HCT116 (cell line): Measurements from ENCODE around the gene SH3D21. TPM values are rescaled to one million over a fixed set of nuclear protein-coding genes. Genes with fewer than 3 reads are reported as not detected.

ENCODE experiments used
- ATAC-seq: fragments of 200-7000 bp; cut with Tn5 transposase; 2 replicates; pipeline ENCODE4 v1.9.1; 2020; ENCODE audit warnings: mild to moderate bottlenecking, moderate library complexity
- BruUV-seq: library from RNA; stranded (reverse); fragments of 400-500 nt; replicated peaks from 2 replicates; lab custom pipeline; 2021; lab: Mats Ljungman, UMichigan
- CTCF ChIA-PET: fragments of 300-600 bp; sonication (Branson Sonifier 250); formaldehyde crosslinking; loops from one replicate; lab custom pipeline; 2021; ENCODE audit warnings: antibody characterized with exemption; lab: Charles Lee
- POLR2A ChIA-PET: fragments of 300-600, 350-600 bp; sonication (Branson Sonifier 250); formaldehyde crosslinking; loops from one replicate; lab custom pipeline; 2021; ENCODE audit warnings: antibody characterized with exemption; lab: Charles Lee
- RAD21 ChIA-PET, 2 experiments: fragments of 300-600 bp; sonication (Branson Sonifier 250); formaldehyde crosslinking; loops; one replicate each; lab custom pipeline; 2023; ENCODE audit warnings: low total read pairs in 2 of 2; ENCODE audit not compliant: uncharacterized antibody in 2 of 2, unreplicated experiment in 2 of 2, low non-redundant PET in 1 of 2; lab: Charles Lee
- DNase-seq: peaks from one replicate; pipeline ENCODE4 v3.0.0-alpha.2; 2010; ENCODE audit warnings: low read depth, low spot score
- H2AFZ ChIP-seq: fragments of 200-600 bp; shearing (Covaris generic), sonication (generic); 2 replicates; pipeline ENCODE4 v1.6.1; 2017; ENCODE audit warnings: low read depth, mixed run types, mixed read lengths, antibody characterized with exemption, low read length; ENCODE audit not compliant: poor library complexity, severe bottlenecking
- H3K27ac ChIP-seq: 2 replicates; pipeline ENCODE4 v1.5.1; 2012; ENCODE audit warnings: low read depth, low read length
- H3K27me3 ChIP-seq: fragments of 200-600 bp; sonication (generic); 2 replicates; pipeline ENCODE4 v1.6.1; 2016; ENCODE audit warnings: mixed run types, low read length, mixed read lengths; ENCODE audit not compliant: insufficient read depth
- H3K36me3 ChIP-seq, 2 experiments: fragments of 200-500 bp in 1 of 2; fragments of 200-600 bp in 1 of 2; sonication (Bioruptor generic) in 1 of 2; sonication (generic) in 1 of 2; 2 replicates each; pipeline versions ENCODE4 v1.5.1 to v1.6.1; 2014 to 2016; ENCODE audit warnings: low read length in 2 of 2, inconsistent platforms in 1 of 2, mixed read lengths in 1 of 2, mixed run types in 1 of 2; ENCODE audit not compliant: insufficient read depth in 2 of 2, control insufficient read depth in 1 of 2
- H3K4me1 ChIP-seq, 2 experiments: fragments of 200-600 bp in 1 of 2; sonication (generic) in 1 of 2; 2 replicates each; pipeline versions ENCODE4 v1.5.1 to v1.6.1; 2012 to 2017; ENCODE audit warnings: low read length in 2 of 2, inconsistent platforms in 1 of 2, mild to moderate bottlenecking in 1 of 2, mixed read lengths in 1 of 2, mixed run types in 1 of 2, moderate library complexity in 1 of 2; ENCODE audit not compliant: insufficient read depth in 2 of 2, control insufficient read depth in 1 of 2
- H3K4me2 ChIP-seq: fragments of 200-600 bp; sonication (generic); 2 replicates; pipeline ENCODE4 v1.6.1; 2017; ENCODE audit warnings: mixed run types, low read length, mixed read lengths
- H3K4me3 ChIP-seq, 2 experiments: fragments of 200-600 bp in 1 of 2; sonication (generic) in 1 of 2; replicated peaks in 1 of 2; 2 replicates each; pipeline ENCODE4 v1.5.1; 2011 to 2016; ENCODE audit warnings: low read length in 2 of 2, control low read depth in 1 of 2, low read depth in 1 of 2, mild to moderate bottlenecking in 1 of 2, mixed read lengths in 1 of 2, mixed run types in 1 of 2
- H3K79me2 ChIP-seq: fragments of 200-600 bp; sonication (generic); 2 replicates; pipeline ENCODE4 v1.6.1; 2017; ENCODE audit warnings: mild to moderate bottlenecking, mixed run types, low read length, moderate library complexity, mixed read lengths; ENCODE audit not compliant: insufficient read depth
- H3K9ac ChIP-seq: fragments of 200-600 bp; sonication (generic); 2 replicates; pipeline ENCODE4 v1.6.1; 2016; ENCODE audit warnings: low read length, mixed read lengths
- H3K9me2 ChIP-seq: fragments of 200-600 bp; sonication (generic), shearing (Covaris generic); 2 replicates; pipeline ENCODE4 v1.6.1; 2017; ENCODE audit warnings: mixed run types, mild to moderate bottlenecking, moderate library complexity; ENCODE audit not compliant: insufficient read depth
- H3K9me3 ChIP-seq, 2 experiments: fragments of 200-500 bp in 1 of 2; fragments of 200-600 bp in 1 of 2; sonication (Bioruptor generic) in 1 of 2; sonication (generic) in 1 of 2; 2 replicates each; pipeline ENCODE4 v1.6.1; 2014 to 2017; ENCODE audit warnings: low read length in 2 of 2, mixed read lengths in 2 of 2, inconsistent platforms in 1 of 2, low read depth in 1 of 2, mild to moderate bottlenecking in 1 of 2, mixed run types in 1 of 2, moderate library complexity in 1 of 2; ENCODE audit not compliant: control insufficient read depth in 1 of 2, insufficient read depth in 1 of 2
- H4K20me1 ChIP-seq: fragments of 200-600 bp; sonication (generic), shearing (Covaris generic); 2 replicates; pipeline ENCODE4 v1.6.1; 2017; ENCODE audit warnings: mixed run types, mild to moderate bottlenecking, moderate library complexity; ENCODE audit not compliant: insufficient read depth
- ATF3 ChIP-seq: IDR thresholded peaks from 2 replicates; pipeline ENCODE4 v1.6.1; 2012
- CEBPB ChIP-seq: IDR thresholded peaks from 2 replicates; pipeline ENCODE4 v1.6.1; 2012; ENCODE audit warnings: low read depth
- CTCF ChIP-seq, 3 experiments: fragments of 200-600 bp in 1 of 3; sonication (generic) in 1 of 3; IDR thresholded peaks in 2 of 3; conservative IDR thresholded peaks in 1 of 3; 2 replicates each; pipeline ENCODE4 v1.5.1; 2012 to 2017; ENCODE audit warnings: low read depth in 2 of 3, low read length in 2 of 3, antibody characterized with exemption in 1 of 3, borderline replicate concordance in 1 of 3, control low read depth in 1 of 3, mild to moderate bottlenecking in 1 of 3, mixed read lengths in 1 of 3, mixed run types in 1 of 3, moderate library complexity in 1 of 3; ENCODE audit not compliant: insufficient read depth in 1 of 3
- EGR1 ChIP-seq: IDR thresholded peaks from 2 replicates; pipeline ENCODE4 v1.6.1; 2012; ENCODE audit warnings: low read depth
- EZH2phosphoT487 ChIP-seq: fragments of 200-600 bp; IDR thresholded peaks from 2 replicates; pipeline ENCODE4 v1.6.1; 2018; ENCODE audit warnings: antibody characterized with exemption, borderline replicate concordance
- JUND ChIP-seq: IDR thresholded peaks from 2 replicates; pipeline ENCODE4 v1.6.1; 2012
- POLR2A ChIP-seq: IDR thresholded peaks from 2 replicates; pipeline ENCODE4 v1.7.0; 2011; ENCODE audit warnings: borderline replicate concordance; ENCODE audit not compliant: insufficient read depth, insufficient read length; ENCODE audit errors: extremely low read depth
- POLR2AphosphoS5 ChIP-seq: IDR thresholded peaks from 2 replicates; pipeline ENCODE4 v1.6.1; 2011; ENCODE audit warnings: mild to moderate bottlenecking, low read depth, low read length, moderate library complexity
- SP1 ChIP-seq: IDR thresholded peaks from 2 replicates; pipeline ENCODE4 v1.6.1; 2012; ENCODE audit warnings: low read depth
- YY1 ChIP-seq: IDR thresholded peaks from 2 replicates; pipeline ENCODE4 v1.6.1; 2011; ENCODE audit warnings: low read length, low read depth, moderate library complexity, mild to moderate bottlenecking; ENCODE audit not compliant: insufficient replicate concordance; ENCODE audit errors: extremely low read depth
- ZBTB33 ChIP-seq: IDR thresholded peaks from 2 replicates; pipeline ENCODE4 v1.6.1; 2011; ENCODE audit warnings: mild to moderate bottlenecking, low read length, moderate library complexity; ENCODE audit not compliant: insufficient replicate concordance; ENCODE audit errors: extremely low read depth
- intact Hi-C: fragments of 100-400 bp; cut with micrococcal nuclease; formaldehyde crosslinking; loops from 2 replicates; pipeline ENCODE4 v1.10.0; 2022
- total RNA-seq: library from RNA; stranded (reverse); gene quantifications from one replicate; pipeline ENCODE4 v1.2.1, GENCODE V29; 2021; ENCODE audit not compliant: unreplicated experiment
- TF ChIP-seq, protein P1 (sequence below): IDR thresholded peaks from 2 replicates; pipeline ENCODE4 v1.6.1; 2012

The SH3D21 gene
- total RNA-seq, 1 experiment from 2014 or later = 9.3 TPM

DNA sequence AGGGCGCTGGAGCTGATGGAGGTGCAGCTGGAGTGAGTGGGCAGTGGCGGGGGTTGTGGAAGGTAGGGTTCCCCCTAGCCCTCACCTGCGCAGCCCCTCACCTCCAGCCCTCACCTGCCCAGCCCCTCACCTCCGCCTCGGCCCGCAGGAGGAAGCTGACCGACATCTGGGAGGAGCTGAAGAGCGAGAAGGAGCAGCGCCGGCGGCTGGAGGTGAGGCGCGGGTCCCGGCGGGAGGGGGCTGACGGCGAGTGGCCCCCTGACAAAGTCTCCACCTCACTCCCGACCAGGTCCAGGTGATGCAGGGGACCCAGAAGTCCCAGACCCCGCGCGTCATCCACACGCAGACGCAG, 14.6 kb downstream of the SH3D21 start:
- Histone ChIP-seq H3K9me2 (no peaks in the 10 kb centered on the region), H3K9me3 (no peaks in the 10 kb centered on the region), H3K79me2 (peaks cover 11% of the 10 kb centered on the region; the same call in 1 of the 2 replicates), H3K9ac (peak overlapping the region; percentile 76), H3K36me3 (no peaks in the 10 kb centered on the region; a peak in 1 of 4 replicates), H3K4me1 (peaks cover 17 to 44% of the 10 kb centered on the region in 2 experiments), H3K4me3 (peak overlapping the region; percentile 58 to 69), H3K27ac (peak overlapping the region; percentile 89), H2AFZ (no peak overlapping the region), H3K4me2 (peak overlapping the region; percentile 87), H3K27me3 (no peaks in the 10 kb centered on the region), H4K20me1 (no peaks in the 10 kb centered on the region)
- no peak for DNase-seq
- ChIA-PET CTCF (interaction anchor here (1.1 kb wide), 1 partner anchor 22 kb away, joined by 4 read pairs; no protein-coding TSS in a partner anchor), RAD21 (no interaction called here), POLR2A (interaction anchor here (3.3 kb wide), 1 partner anchor 81 kb away, joined by 12 read pairs; no protein-coding TSS in a partner anchor)
- TF ChIP-seq EZH2phosphoT487 = no peak
- TF ChIP-seq POLR2A = peak; percentile 20
- intact Hi-C loops = no loop called here
- BruUV-seq = TSS peak; percentile 41
- no peak for ATAC-seq

DNA sequence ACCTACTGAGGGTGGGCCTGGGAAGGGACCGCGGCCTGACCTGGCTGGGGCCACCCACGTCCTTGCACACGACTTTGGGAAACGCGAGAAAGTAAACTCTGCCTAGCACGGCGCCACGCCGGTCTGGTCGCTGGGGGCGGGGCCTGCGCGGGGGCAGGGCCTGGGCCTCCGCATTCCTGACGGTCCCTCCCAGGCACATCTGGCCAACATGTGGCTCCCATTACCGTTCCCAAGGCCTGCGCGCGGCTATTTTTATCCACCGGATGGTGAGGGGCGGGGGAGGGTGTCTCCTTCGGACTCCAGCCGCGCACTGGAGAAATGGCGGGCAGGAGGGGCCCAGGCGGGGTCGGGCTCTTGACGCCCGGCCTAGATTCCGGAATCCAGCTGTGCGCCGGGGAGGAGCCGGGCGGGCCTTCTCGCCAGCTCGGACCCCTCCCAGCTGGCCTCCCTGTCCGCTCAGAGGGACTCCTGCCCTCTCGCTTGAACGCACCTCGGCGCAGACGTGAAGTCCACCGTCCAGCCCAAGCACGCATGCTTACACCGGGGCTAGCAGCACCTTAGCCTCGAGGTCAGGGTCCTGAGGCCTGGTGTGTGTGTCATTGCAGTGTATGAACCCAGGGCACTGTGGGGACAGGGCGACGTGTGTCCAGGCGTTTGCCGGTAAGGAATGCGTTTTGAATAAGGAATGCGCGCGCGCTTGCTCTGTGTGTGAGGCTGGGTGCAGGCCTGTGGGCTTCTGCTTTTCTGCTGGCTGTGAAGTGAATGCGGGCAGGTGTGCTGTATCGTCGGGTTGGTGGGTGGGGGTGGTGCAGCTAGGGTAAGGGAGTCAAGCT, 15.2 kb downstream of the SH3D21 start:
- peak overlapping the region; percentile 87 for H3K4me2 ChIP-seq
- DNase-seq (peak; percentile 77), ATAC-seq (peak; percentile 68)
- H3K9ac ChIP-seq = peak overlapping the region; percentile 76
- POLR2A ChIA-PET = interaction anchor here (3.3 kb wide), 1 partner anchor 80 kb away, joined by 12 read pairs; no protein-coding TSS in a partner anchor
- no peaks in the 10 kb centered on the region for H4K20me1 ChIP-seq
- peaks cover 17 to 48% of the 10 kb centered on the region in 2 experiments for H3K4me1 ChIP-seq
- H3K9me3 ChIP-seq = no peaks in the 10 kb centered on the region
- RAD21 ChIA-PET = interaction anchor here in 1 of 2 experiments (0.7 kb wide), 1 partner anchor 65 kb away, joined by 3 read pairs; no protein-coding TSS in a partner anchor
- no peaks in the 10 kb centered on the region for H3K9me2 ChIP-seq
- H3K27me3 ChIP-seq = no peaks in the 10 kb centered on the region
- H3K4me3 ChIP-seq = peak overlapping the region; percentile 58 to 69
- CTCF ChIA-PET = interaction anchor here (1.1 kb wide), 1 partner anchor 21 kb away, joined by 4 read pairs; no protein-coding TSS in a partner anchor
- peaks cover 11% of the 10 kb centered on the region; the same call in 1 of the 2 replicates for H3K79me2 ChIP-seq
- peak overlapping the region; percentile 89 for H3K27ac ChIP-seq
- BruUV-seq = TSS peak; percentile 36
- intact Hi-C loops = no loop called here
- no peaks in the 10 kb centered on the region; a peak in 1 of 4 replicates for H3K36me3 ChIP-seq
- H2AFZ ChIP-seq = no peak overlapping the region
- TF ChIP-seq POLR2A = peak; percentile 15
- TF ChIP-seq YY1 = peak; percentile 64
- TF ChIP-seq, protein P1, sequence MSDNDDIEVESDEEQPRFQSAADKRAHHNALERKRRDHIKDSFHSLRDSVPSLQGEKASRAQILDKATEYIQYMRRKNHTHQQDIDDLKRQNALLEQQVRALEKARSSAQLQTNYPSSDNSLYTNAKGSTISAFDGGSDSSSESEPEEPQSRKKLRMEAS = peak; percentile 82
- TF ChIP-seq EGR1 = peak; percentile 82; the same call in 1 of the 2 replicates
- peak; percentile 69; the same call in 1 of the 2 replicates for TF ChIP-seq SP1
- TF ChIP-seq ATF3 = no peak; the same call in 1 of the 2 replicates
- TF ChIP-seq ZBTB33 = no peak
- TF ChIP-seq POLR2AphosphoS5 = peak; percentile 66
- TF ChIP-seq CEBPB = no peak
- TF ChIP-seq EZH2phosphoT487 = no peak
- no peak for TF ChIP-seq CTCF (IDR thresholded peaks at IDR 0.05 in 2 of 3, conservative IDR thresholded peaks at IDR 0.05 in 1 of 3; ENCODE audit: borderline replicate concordance in 1 of 3, insufficient read depth in 1 of 3, low read depth in 2 of 3, low read length in 2 of 3)
- no peak; the same call in 1 of the 2 replicates for TF ChIP-seq JUND
